ENCODE results near the gene DPYSL4.

DNA sequence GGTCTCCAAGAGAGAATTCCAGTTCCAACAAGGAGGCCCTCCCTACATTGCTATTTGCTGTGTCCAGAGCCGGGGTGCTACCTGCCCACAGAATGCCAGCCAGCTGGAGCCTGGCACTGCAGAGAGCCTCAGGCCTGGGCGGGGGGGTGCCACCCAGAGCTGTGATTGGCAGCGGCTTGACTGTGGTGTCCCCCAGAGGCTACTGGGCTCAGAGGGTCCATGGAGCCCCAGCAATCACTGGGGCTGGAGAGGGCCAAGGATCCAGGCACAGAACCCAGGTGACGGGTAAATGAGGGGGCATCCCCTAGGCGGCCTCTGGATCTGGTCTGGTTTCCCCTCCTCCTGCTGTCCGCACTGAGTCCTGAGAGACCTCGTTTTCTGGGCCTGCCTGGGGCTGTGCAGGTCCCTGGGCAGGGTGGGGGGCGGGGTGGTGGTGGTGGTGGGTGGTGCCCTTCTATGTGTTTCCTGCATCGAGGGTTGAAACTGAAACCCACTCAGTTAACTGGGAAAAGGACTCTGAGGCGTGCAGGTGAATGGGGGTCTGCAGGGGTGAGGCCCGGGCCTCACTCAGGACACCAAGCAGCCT, 12.6 kb downstream of the DPYSL4 start:
- TF ChIP-seq, protein P1, sequence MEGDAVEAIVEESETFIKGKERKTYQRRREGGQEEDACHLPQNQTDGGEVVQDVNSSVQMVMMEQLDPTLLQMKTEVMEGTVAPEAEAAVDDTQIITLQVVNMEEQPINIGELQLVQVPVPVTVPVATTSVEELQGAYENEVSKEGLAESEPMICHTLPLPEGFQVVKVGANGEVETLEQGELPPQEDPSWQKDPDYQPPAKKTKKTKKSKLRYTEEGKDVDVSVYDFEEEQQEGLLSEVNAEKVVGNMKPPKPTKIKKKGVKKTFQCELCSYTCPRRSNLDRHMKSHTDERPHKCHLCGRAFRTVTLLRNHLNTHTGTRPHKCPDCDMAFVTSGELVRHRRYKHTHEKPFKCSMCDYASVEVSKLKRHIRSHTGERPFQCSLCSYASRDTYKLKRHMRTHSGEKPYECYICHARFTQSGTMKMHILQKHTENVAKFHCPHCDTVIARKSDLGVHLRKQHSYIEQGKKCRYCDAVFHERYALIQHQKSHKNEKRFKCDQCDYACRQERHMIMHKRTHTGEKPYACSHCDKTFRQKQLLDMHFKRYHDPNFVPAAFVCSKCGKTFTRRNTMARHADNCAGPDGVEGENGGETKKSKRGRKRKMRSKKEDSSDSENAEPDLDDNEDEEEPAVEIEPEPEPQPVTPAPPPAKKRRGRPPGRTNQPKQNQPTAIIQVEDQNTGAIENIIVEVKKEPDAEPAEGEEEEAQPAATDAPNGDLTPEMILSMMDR (IDR thresholded peaks at IDR 0.05) = no peak
- TF ChIP-seq POLR2A (IDR thresholded peaks at IDR 0.05) = no peak

All from right lobe of liver (tissue), 4 donors.